ENCODE data around the gene FAM24A.
"Not testable (repeated sequence)": the region's sequence is repeated elsewhere in the genome, so short reads cannot be mapped to it uniquely, and the experiment has no call there.

FAM24A gene, protein sequence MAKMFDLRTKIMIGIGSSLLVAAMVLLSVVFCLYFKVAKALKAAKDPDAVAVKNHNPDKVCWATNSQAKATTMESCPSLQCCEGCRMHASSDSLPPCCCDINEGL

DNA sequence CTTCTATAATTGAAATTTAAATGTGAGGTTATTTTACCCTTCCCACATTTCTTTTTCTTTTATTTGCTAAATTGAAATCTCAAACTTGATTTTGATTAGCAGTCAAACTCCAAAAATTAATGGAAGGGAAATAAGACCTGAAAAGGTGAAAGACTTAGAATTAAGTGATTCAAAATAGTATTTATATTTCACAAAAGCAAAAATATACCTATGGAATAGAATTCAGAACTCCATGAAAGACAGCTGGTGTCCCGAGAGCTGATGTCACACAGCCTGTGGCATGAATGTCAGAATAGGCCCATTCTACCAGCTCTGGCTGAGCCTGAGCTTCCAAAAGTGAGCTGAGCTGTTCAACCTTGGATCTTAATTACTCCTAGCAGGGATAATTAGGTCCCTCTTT lies at the start of gene FAM24A:
TSS of gene FAM24A (plus strand) at position 301 of the 400 bp plus-strand sequence. CDS start 1,025 bp downstream, outside the sequence.
- DNase-seq (ENCODE audit: extremely low read depth, low read depth), result no peak
- TF ChIP-seq, protein P1, sequence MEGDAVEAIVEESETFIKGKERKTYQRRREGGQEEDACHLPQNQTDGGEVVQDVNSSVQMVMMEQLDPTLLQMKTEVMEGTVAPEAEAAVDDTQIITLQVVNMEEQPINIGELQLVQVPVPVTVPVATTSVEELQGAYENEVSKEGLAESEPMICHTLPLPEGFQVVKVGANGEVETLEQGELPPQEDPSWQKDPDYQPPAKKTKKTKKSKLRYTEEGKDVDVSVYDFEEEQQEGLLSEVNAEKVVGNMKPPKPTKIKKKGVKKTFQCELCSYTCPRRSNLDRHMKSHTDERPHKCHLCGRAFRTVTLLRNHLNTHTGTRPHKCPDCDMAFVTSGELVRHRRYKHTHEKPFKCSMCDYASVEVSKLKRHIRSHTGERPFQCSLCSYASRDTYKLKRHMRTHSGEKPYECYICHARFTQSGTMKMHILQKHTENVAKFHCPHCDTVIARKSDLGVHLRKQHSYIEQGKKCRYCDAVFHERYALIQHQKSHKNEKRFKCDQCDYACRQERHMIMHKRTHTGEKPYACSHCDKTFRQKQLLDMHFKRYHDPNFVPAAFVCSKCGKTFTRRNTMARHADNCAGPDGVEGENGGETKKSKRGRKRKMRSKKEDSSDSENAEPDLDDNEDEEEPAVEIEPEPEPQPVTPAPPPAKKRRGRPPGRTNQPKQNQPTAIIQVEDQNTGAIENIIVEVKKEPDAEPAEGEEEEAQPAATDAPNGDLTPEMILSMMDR (IDR thresholded peaks at IDR 0.05; ENCODE audit: low read depth, low read length, missing control alignments), result no peak

DNA sequence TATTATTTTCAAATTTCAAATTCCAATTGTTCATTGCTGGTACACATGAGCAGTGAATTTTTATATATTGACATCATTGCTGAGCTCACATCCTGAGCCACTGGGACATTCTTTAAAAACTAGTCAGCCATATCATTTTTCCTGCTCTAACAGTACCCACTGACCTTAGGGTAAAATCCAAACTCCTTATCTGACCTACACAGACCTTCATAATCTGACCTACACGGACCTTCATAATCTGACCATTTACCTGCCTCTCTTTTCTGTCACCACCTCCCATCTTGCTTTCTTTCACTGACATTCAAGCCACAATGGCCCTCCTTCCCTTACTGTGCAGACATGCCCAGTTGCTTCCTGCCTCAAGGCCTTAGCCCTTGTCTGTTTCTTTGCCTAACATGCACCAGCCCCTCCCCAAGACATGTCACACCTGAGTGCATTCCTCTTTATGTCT lies 48.7 kb upstream of the FAM24A start:
- DNase-seq (ENCODE audit: extremely low read depth, low read depth), result no peak
- TF ChIP-seq, protein P1 (IDR thresholded peaks at IDR 0.05; ENCODE audit: low read depth, low read length, missing control alignments), result no peak
- H3K4me3 ChIP-seq (replicated peaks; ENCODE audit: low read depth, low read length), result no peak overlapping the region

More for the DNA sequence above, at the start of gene FAM24A:
- no peak within 1 kb of the TSS for H3K4me3 ChIP-seq (replicated peaks; ENCODE audit: low read depth, low read length)

DNA sequence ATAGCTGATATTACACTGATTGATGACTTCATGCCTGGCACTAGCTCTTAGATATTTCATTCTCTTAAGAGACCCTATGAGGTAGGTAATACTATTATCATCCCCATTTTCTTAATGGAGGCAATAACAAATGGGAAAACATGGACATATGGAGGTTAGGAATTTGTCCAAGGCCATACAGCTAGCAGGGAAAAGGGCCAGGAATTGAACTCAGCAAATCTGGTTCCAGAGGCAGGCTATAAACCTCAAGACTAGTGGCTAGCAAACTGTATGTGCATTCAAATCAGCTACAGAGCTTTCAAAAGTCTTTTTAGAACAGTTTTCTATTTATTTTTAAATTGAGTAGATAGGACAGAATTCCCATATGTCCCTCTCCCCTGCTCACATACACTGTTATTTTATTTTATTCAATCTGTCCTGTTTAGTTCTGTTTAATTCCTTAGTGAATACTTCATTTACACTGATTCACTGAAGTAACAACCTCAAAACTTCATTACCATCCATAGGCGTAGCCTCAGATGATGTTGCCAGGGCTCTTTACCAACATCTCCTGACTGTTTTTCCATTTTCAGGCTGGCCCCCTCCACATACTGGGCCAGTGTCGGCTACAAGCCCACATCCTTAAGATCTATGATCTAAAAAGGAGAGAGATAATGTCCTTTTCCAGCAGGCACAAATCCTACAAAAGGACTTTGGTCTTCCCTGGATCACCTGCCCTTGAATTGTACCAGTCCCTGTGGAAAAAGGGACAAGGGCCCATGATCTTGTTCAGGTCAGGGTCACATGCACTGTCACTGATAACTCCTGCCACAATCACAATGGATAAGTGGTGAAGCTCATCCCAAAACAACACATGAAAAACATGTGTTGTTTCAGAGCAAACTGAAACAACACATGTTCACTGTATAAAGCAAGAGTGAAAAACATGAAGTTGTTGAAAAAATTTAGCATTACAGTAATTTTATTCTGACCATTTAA lies 46.9 kb upstream of the FAM24A start:
- no peak for DNase-seq (ENCODE audit: extremely low read depth, low read depth)
- no peak overlapping the region for H3K4me3 ChIP-seq (replicated peaks; ENCODE audit: low read depth, low read length)
- TF ChIP-seq, protein P1 (IDR thresholded peaks at IDR 0.05; ENCODE audit: low read depth, low read length, missing control alignments), result no peak

DNA sequence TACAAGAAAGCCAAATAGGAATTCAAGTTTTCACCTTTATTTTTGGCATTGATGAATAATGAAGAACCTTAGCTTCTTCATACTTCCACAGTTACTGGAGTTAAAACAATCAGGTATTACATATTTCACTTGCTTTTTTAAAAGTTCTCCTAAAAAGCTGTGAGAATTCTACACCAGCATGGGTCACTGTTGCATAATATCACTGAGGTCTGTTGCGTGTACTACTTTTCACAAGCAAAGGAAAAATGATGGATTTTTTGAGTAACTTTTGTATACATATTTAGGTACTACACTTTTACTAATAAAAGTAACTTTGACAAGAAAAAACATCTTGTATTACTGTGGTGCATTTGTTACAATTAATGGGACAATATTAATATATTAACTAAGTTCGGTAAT lies 46.2 kb upstream of the FAM24A start:
- TF ChIP-seq, protein P1 (IDR thresholded peaks at IDR 0.05; ENCODE audit: low read depth, low read length, missing control alignments), result no peak
- no peak for DNase-seq (ENCODE audit: extremely low read depth, low read depth)
- no peak overlapping the region for H3K4me3 ChIP-seq (replicated peaks; ENCODE audit: low read depth, low read length)

DNA sequence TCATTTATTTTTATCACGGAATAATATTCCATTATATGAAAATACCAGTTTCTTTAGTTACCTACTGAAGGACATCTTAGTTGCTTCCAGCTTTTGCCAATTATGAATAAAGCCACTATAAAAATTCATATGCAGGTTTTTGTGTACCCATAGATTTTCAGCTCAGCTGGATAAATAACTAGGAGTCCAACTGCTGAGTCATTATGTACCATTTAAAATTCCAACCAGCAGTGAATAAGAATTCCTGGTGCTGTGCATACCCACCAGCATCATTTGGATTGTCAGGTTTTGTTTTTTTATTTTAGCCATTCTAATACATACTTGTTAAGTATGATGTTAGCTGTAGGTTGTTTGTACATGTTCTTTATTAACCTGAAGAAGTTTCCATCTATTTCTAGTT lies 45.5 kb upstream of the FAM24A start:
- H3K4me3 ChIP-seq (replicated peaks; ENCODE audit: low read depth, low read length), result no peak overlapping the region
- TF ChIP-seq, protein P1 (IDR thresholded peaks at IDR 0.05; ENCODE audit: low read depth, low read length, missing control alignments), result no peak
- no peak for DNase-seq (ENCODE audit: extremely low read depth, low read depth)

DNA sequence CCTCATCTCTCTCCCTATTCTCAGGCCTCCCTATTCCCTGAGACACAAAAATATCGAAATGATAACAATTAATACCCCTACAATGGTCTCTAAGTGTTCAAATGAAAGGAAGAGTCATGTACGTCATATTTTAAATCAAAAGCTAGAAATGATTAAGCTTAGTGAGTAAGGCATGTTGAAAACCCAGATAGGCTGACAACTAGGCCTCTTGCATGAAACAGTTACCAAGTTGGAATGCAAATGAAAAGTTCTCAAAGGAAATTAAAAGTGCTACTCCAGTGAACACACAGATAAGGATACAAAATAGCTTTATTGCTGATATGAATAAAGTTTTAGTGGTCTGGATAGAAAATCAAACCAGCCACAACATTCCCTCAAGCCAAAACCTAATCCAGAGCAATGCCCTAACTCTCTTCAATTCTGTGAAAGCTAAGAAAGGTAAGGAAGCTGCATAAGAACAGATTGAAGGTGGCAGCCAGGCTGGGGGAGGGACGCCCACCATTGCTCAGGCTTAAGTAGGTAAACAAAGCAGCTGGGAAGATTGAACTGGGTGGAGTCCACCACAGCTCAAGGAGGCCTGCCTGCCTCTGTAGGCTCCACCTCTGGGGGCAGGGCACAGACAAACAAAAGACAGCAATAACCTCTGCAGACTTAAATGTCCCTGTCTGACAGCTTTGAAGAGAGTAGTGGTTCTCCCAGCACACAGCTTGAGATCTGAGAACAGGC lies 43.5 kb upstream of the FAM24A start:
- H3K4me3 ChIP-seq (replicated peaks; ENCODE audit: low read depth, low read length), result not testable (repeated sequence)

DNA sequence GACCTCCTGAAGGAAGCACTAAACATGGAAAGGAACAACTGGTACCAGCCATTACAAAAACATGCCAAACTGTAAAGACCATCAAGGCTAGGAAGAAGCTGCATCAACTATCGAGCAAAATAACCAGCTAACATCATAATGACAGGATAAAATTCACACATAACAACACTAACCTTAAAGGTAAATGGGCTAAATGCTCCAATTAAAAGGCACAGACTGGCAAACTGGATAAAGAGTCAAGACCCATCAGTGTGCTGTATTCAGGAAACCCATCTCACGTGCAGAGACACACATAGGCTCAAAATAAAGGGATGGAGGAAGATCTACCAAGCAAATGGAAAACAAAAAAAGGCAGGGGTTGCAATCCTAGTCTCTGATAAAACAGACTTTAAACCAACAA lies 41.6 kb upstream of the FAM24A start:
- DNase-seq (ENCODE audit: extremely low read depth, low read depth); H3K4me3 ChIP-seq (replicated peaks; ENCODE audit: low read depth, low read length): not testable (repeated sequence)

More for the DNA sequence above, 43.5 kb upstream of the FAM24A start:
- DNase-seq (ENCODE audit: extremely low read depth, low read depth), result not testable (repeated sequence)

DNA sequence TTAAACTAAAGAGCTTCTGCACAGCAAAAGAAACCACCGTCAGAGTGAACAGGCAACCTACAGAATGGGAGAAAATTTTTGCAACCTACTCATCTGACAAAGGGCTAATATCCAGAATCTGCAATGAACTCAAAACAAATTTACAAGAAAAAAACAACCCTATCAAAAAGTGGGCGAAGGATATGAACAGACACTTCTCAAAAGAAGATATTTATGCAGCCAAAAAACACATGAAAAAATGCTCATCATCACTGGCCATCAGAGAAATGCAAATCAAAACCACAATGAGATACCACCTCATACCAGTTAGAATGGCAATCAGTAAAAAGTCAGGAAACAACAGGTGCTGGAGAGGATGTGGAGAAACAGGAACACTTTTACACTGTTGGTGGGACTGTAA lies 38.5 kb upstream of the FAM24A start:
- not testable (repeated sequence) for H3K4me3 ChIP-seq (replicated peaks; ENCODE audit: low read depth, low read length); DNase-seq (ENCODE audit: extremely low read depth, low read depth)
